H1 (cell line): Measurements from ENCODE around the gene BRSK2. TPM values are rescaled to one million over a fixed set of nuclear protein-coding genes. Genes with fewer than 3 reads are reported as not detected.

ENCODE experiments used
- CTCF ChIA-PET: fragments of 300-600 bp; sonication (Branson Sonifier 250); formaldehyde crosslinking; loops from one replicate; lab custom pipeline; 2021; ENCODE audit not compliant: partially characterized antibody; lab: Charles Lee
- POLR2A ChIA-PET: fragments of 300-600 bp; sonication (Branson Sonifier 250); formaldehyde crosslinking; loops from one replicate; lab custom pipeline; 2021; ENCODE audit warnings: inconsistent platforms; ENCODE audit not compliant: partially characterized antibody; lab: Charles Lee
- DNase-seq, 2 experiments: peaks; one replicate each; pipeline versions ENCODE4 v3.0.0 to v3.0.0-alpha.2; 2010 to 2022; ENCODE audit warnings: low spot score in 2 of 2, low read depth in 1 of 2, mixed read lengths in 1 of 2
- FAIRE-seq: peaks from 2 replicates; lab custom pipeline; 2011; peaks lifted over from hg19 to GRCh38; lab: Jason Lieb, UNC
- H2AFZ ChIP-seq: 2 replicates; pipeline ENCODE4 v1.8.1; 2012; ENCODE audit warnings: low read length, inconsistent platforms
- H2AK5ac ChIP-seq: 2 replicates; pipeline ENCODE4 v1.6.1; 2013; ENCODE audit warnings: low read depth, low read length
- H2BK120ac ChIP-seq: replicated peaks from 2 replicates; pipeline ENCODE3; 2013; ENCODE audit warnings: low read depth, low read length, inconsistent platforms
- H2BK12ac ChIP-seq: 2 replicates; pipeline ENCODE4 v1.6.1; 2013; ENCODE audit warnings: low read depth, low read length
- H2BK15ac ChIP-seq: 2 replicates; pipeline ENCODE4 v1.6.1; 2013; ENCODE audit warnings: low read length
- H2BK20ac ChIP-seq: 2 replicates; pipeline ENCODE4 v1.6.1; 2013; ENCODE audit warnings: low read length
- H2BK5ac ChIP-seq: 2 replicates; pipeline ENCODE4 v1.6.1; 2013; ENCODE audit warnings: low read depth, low read length
- H3K14ac ChIP-seq: 2 replicates; pipeline ENCODE4 v1.6.1; 2013; ENCODE audit warnings: inconsistent platforms; ENCODE audit not compliant: insufficient read length
- H3K18ac ChIP-seq: 2 replicates; pipeline ENCODE4 v1.6.1; 2013; ENCODE audit warnings: low read length; ENCODE audit errors: extremely low read depth
- H3K23ac ChIP-seq: 2 replicates; pipeline ENCODE4 v1.6.1; 2013; ENCODE audit warnings: inconsistent platforms; ENCODE audit not compliant: insufficient read length
- H3K23me2 ChIP-seq: 2 replicates; pipeline ENCODE4 v1.6.1; 2013; ENCODE audit warnings: low read depth, low read length
- H3K27ac ChIP-seq: 2 replicates; pipeline ENCODE4 v1.6.1; 2011; ENCODE audit warnings: low read depth, low read length, inconsistent platforms
- H3K27me3 ChIP-seq, 4 experiments: replicated peaks in 1 of 4; 1 replicate in 1 of 4; 2 replicates in 3 of 4; pipeline versions ENCODE4 v1.6.1 to v1.8.1; 2011 to 2013; ENCODE audit warnings: low read length in 3 of 4, mild to moderate bottlenecking in 3 of 4, inconsistent platforms in 2 of 4, mixed read lengths in 2 of 4, moderate library complexity in 1 of 4; ENCODE audit not compliant: control insufficient read depth in 3 of 4, insufficient read depth in 3 of 4; ENCODE audit errors: extremely low read depth in 1 of 4
- H3K36me3 ChIP-seq, 4 experiments: 2 replicates each; pipeline versions ENCODE4 v1.6.1 to v1.8.1; 2011 to 2013; ENCODE audit warnings: mild to moderate bottlenecking in 4 of 4, low read length in 3 of 4, moderate library complexity in 2 of 4, control low read depth in 1 of 4, inconsistent platforms in 1 of 4; ENCODE audit not compliant: insufficient read depth in 4 of 4, control insufficient read depth in 2 of 4
- H3K4ac ChIP-seq: replicated peaks from 2 replicates; pipeline ENCODE3; 2013; ENCODE audit warnings: low read length, low read depth, mixed read lengths, inconsistent platforms; ENCODE audit not compliant: insufficient read length
- H3K4me1 ChIP-seq, 4 experiments: replicated peaks in 1 of 4; 1 replicate in 1 of 4; 2 replicates in 3 of 4; pipeline versions ENCODE4 v1.6.1 to v1.8.1; 2011 to 2013; ENCODE audit warnings: low read length in 3 of 4, inconsistent platforms in 2 of 4, mixed read lengths in 1 of 4; ENCODE audit not compliant: insufficient read depth in 4 of 4, control insufficient read depth in 3 of 4
- H3K4me2 ChIP-seq, 2 experiments: 2 replicates each; pipeline versions ENCODE4 v1.6.1 to v1.8.1; 2011 to 2013; ENCODE audit warnings: low read depth in 2 of 2, low read length in 2 of 2, control low read depth in 1 of 2, inconsistent platforms in 1 of 2, mild to moderate bottlenecking in 1 of 2; ENCODE audit not compliant: insufficient read depth in 1 of 2
- H3K4me3 ChIP-seq, 4 experiments: fragments of 200-600, 300-600 bp in 1 of 4; sonication (generic), shearing (Covaris generic), sonication (Bioruptor Twin) in 1 of 4; 2 replicates each; pipeline versions ENCODE4 v1.5.1 to v1.8.1; 2011 to 2016; ENCODE audit warnings: low read length in 4 of 4, low read depth in 3 of 4, control low read depth in 2 of 4, inconsistent platforms in 2 of 4, mild to moderate bottlenecking in 2 of 4, mixed read lengths in 1 of 4, moderate library complexity in 1 of 4; ENCODE audit not compliant: insufficient read depth in 2 of 4; ENCODE audit errors: extremely low read depth in 1 of 4
- H3K56ac ChIP-seq: replicated peaks from 2 replicates; pipeline ENCODE3; 2013; ENCODE audit warnings: low read depth, mild to moderate bottlenecking, mixed read lengths, low read length, inconsistent platforms; ENCODE audit not compliant: insufficient read length
- H3K79me1 ChIP-seq: 2 replicates; pipeline ENCODE4 v1.6.1; 2013; ENCODE audit warnings: low read depth, low read length, control low read depth
- H3K79me2 ChIP-seq, 2 experiments: 2 replicates each; pipeline versions ENCODE4 v1.6.1 to v1.8.1; 2012 to 2013; ENCODE audit warnings: low read length in 2 of 2, mild to moderate bottlenecking in 2 of 2, inconsistent platforms in 1 of 2; ENCODE audit not compliant: insufficient read depth in 2 of 2, control insufficient read depth in 1 of 2
- H3K9ac ChIP-seq, 4 experiments: replicated peaks in 1 of 4; 1 replicate in 1 of 4; 2 replicates in 3 of 4; pipeline versions ENCODE4 v1.6.1 to v1.8.1; 2011 to 2013; ENCODE audit warnings: low read depth in 3 of 4, low read length in 3 of 4, control low read depth in 2 of 4, mild to moderate bottlenecking in 2 of 4, moderate library complexity in 2 of 4, inconsistent platforms in 1 of 4; ENCODE audit errors: extremely low read depth in 1 of 4
- H3K9me3 ChIP-seq, 2 experiments: 2 replicates each; pipeline versions ENCODE4 v1.6.1 to v1.8.1; 2012 to 2013; ENCODE audit warnings: mild to moderate bottlenecking in 2 of 2, moderate library complexity in 2 of 2, control low read depth in 1 of 2, inconsistent platforms in 1 of 2, low read depth in 1 of 2, low read length in 1 of 2, mixed read lengths in 1 of 2; ENCODE audit not compliant: insufficient read depth in 2 of 2
- H4K20me1 ChIP-seq, 2 experiments: replicated peaks in 1 of 2; 2 replicates each; pipeline versions ENCODE3 to v1.8.1; 2011 to 2013; ENCODE audit warnings: inconsistent platforms in 2 of 2, low read length in 2 of 2, mild to moderate bottlenecking in 1 of 2; ENCODE audit not compliant: insufficient read depth in 2 of 2, control insufficient read depth in 1 of 2
- H4K5ac ChIP-seq: 2 replicates; pipeline ENCODE4 v1.6.1; 2013; ENCODE audit warnings: low read length, low read depth, mixed read lengths, inconsistent platforms; ENCODE audit not compliant: insufficient read length
- H4K8ac ChIP-seq: 2 replicates; pipeline ENCODE4 v1.8.0; 2013; ENCODE audit warnings: mild to moderate bottlenecking, moderate library complexity, low read length, inconsistent platforms; ENCODE audit not compliant: insufficient read depth; ENCODE audit errors: extremely low read depth
- H4K91ac ChIP-seq: replicated peaks from 2 replicates; pipeline ENCODE3; 2013; ENCODE audit warnings: low read length, mixed read lengths, inconsistent platforms; ENCODE audit not compliant: insufficient read length
- PHF8 ChIP-seq: fragments of 200-600 bp; sonication (generic); conservative IDR thresholded peaks from 2 replicates; pipeline ENCODE4 v1.7.1; 2012; ENCODE audit warnings: low read depth, mild to moderate bottlenecking, inconsistent platforms, low read length, moderate library complexity
- WGBS, 2 experiments: shearing (Covaris generic) in 1 of 2; methylation state at CpG; one replicate each; pipeline versions ENCODE4 v1.1.6 to v1.1.7; 2013 to 2015; ENCODE audit warnings: low lambda C conversion rate in 2 of 2, mixed read lengths in 2 of 2, inconsistent platforms in 1 of 2, low coverage in 1 of 2, missing lambda C conversion rate in 1 of 2; ENCODE audit not compliant: insufficient replicate concordance in 2 of 2, insufficient coverage in 1 of 2, insufficient read length in 1 of 2; ENCODE audit errors: extremely low coverage in 1 of 2, missing lambda C conversion rate in 1 of 2; 5-methylcytosine and 5-hydroxymethylcytosine counted together
- polyA plus RNA-seq, 7 experiments: library from polyadenylated mRNA; depleted of rRNA in 3 of 7; stranded (reverse) in 5 of 7; unstranded in 2 of 7; fragments of >200 nt in 5 of 7; fragments of 200-250 nt in 2 of 7; gene quantifications; 1 replicate in 5 of 7; 2 replicates in 1 of 7; 4 replicates in 1 of 7; pipeline versions ENCODE4 v1.2.1 to v1.2.3, GENCODE V29; 2011 to 2013; ENCODE audit warnings: missing spikeins in 2 of 7, mixed read lengths in 2 of 7
- total RNA-seq: library from RNA; stranded (reverse); fragmentation: NEBNext Ultra II Directional; extraction: Animal tissue kit (Norgen Biotek cat#: 25700); gene quantifications from 2 replicates; pipeline ENCODE4 v1.2.1, GENCODE V29; 2021

The BRSK2 gene
- total and polyA plus RNA-seq, 2 of the 8 experiments (the other 6 are each of a cell fraction or from before 2014, with no cell fraction given) = 17.3 to 27.1 TPM

DNA sequence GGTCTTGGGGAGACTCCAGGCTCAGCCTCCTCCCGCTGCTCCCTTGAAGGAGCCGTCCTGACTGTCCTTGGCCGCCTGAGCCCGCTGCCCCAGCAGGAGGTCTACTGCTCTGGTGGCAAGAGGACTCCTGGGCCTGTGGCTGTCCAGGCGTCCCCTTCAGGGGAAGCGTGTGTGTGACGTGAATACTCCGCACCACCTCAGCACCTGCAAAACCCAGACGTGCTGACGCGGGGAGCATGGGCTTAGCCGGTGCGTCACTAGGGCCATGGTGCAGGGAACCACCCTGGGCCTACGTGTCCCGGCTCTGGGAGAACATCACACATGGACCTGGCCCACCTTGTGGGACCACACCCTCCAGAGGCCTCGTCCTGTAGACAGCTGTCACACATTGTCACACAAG lies 30.2 kb upstream of the BRSK2 start:
- H3K23ac ChIP-seq = no peak overlapping the region
- no peak overlapping the region for H3K27ac ChIP-seq
- no peak overlapping the region for H3K56ac ChIP-seq
- no peak overlapping the region for H4K8ac ChIP-seq
- ChIA-PET CTCF (no interaction called here), POLR2A (interaction anchor here (0.6 to 1.9 kb wide), 2 partner anchors 8 to 127 kb away, joined by 4 to 8 read pairs; no protein-coding TSS in a partner anchor)
- no peaks in the 10 kb centered on the region for H3K79me2 ChIP-seq
- H4K20me1 ChIP-seq = no peaks in the 10 kb centered on the region
- no peak overlapping the region for H3K14ac ChIP-seq
- H3K4me1 ChIP-seq = no peaks in the 10 kb centered on the region
- peaks cover 23 to 60% of the 10 kb centered on the region in 2 experiments for H3K9me3 ChIP-seq
- no peaks in the 10 kb centered on the region for H3K79me1 ChIP-seq
- H2BK15ac ChIP-seq = no peak overlapping the region
- H4K5ac ChIP-seq = no peak overlapping the region
- H3K4ac ChIP-seq = no peak overlapping the region
- FAIRE-seq (no peak), DNase-seq (no peak)
- no peaks in the 10 kb centered on the region; the same call in 1 of the 2 replicates for H3K23me2 ChIP-seq
- H4K91ac ChIP-seq = no peak overlapping the region
- H3K9ac ChIP-seq = no peak overlapping the region
- no peak overlapping the region for H3K4me3 ChIP-seq
- H3K27me3 ChIP-seq = no peaks in the 10 kb centered on the region
- no peak overlapping the region for H3K18ac ChIP-seq
- no peak overlapping the region for H2BK120ac ChIP-seq
- H2AK5ac ChIP-seq = no peak overlapping the region
- H3K36me3 ChIP-seq = no peaks in the 10 kb centered on the region
- no peak overlapping the region for H2AFZ ChIP-seq
- WGBS, 2 experiments = 90% methylated on average over 14 of the region's 16 CpGs; no CpG with 5 or more reads in 1 of the 2 experiments
- H2BK5ac ChIP-seq = no peak overlapping the region
- H2BK12ac ChIP-seq = no peak overlapping the region
- no peak overlapping the region for H2BK20ac ChIP-seq
- no peak overlapping the region for H3K4me2 ChIP-seq
- TF ChIP-seq PHF8 = no peak
